Activated effector memory CD4-positive, alpha-beta T cell treated with anti-CD3 and anti-CD28 coated beads, Interleukin-2, amount 50 U/mL, for 16 hours (primary cell): ENCODE measurements around the gene NQO2.
"Not testable (repeated sequence)": the region's sequence is repeated elsewhere in the genome, so short reads cannot be mapped to it uniquely, and the experiment has no call there.

Experiments used
- DNase-seq: peaks from one replicate; pipeline ENCODE4 v3.0.0-alpha.2; 2020

The NQO2 gene

GRCh38 chr6:2989332-2990247 lies 10.1 kb upstream of the NQO2 start:
- DNase-seq: peak; percentile 89

- no peak for DNase-seq
Measured at GRCh38 chr6:2990248-2990931, 9.3 kb upstream of the NQO2 start.

- DNase-seq: no peak
Measured at GRCh38 chr6:2990932-2991506, 8.7 kb upstream of the NQO2 start.

GRCh38 chr6:2992330-2992979 lies 7.2 kb upstream of the NQO2 start:
- DNase-seq: no peak

- DNase-seq: no peak
Measured at GRCh38 chr6:2993755-2994317, 5.9 kb upstream of the NQO2 start.

GRCh38 chr6:2998249-2998997 lies 1.3 kb upstream of the NQO2 start:
- DNase-seq: peak; percentile 76

GRCh38 chr6:2998998-2999617 lies 586 bp upstream of the NQO2 start:
- no peak for DNase-seq

- no peak for DNase-seq
Measured at GRCh38 chr6:3001146-3001772, 1.6 kb downstream of the NQO2 start.

- DNase-seq: no peak
Measured at GRCh38 chr6:3001773-3002293, 2.1 kb downstream of the NQO2 start.

- not testable (repeated sequence) for DNase-seq
Measured at GRCh38 chr6:3003226-3003625, 3.5 kb downstream of the NQO2 start.

GRCh38 chr6:3005077-3005476 lies 5.4 kb downstream of the NQO2 start:
- no peak for DNase-seq

- DNase-seq: no peak
Measured at GRCh38 chr6:3005874-3006273, 6.2 kb downstream of the NQO2 start.

GRCh38 chr6:3006476-3006875 lies 6.8 kb downstream of the NQO2 start:
- DNase-seq: no peak

- DNase-seq: no peak
Measured at GRCh38 chr6:3007571-3007970, 7.9 kb downstream of the NQO2 start.

- not testable (repeated sequence) for DNase-seq
Measured at GRCh38 chr6:3008712-3009265, 9.1 kb downstream of the NQO2 start.

GRCh38 chr6:3009930-3010329 lies 10.2 kb downstream of the NQO2 start:
- no peak for DNase-seq

GRCh38 chr6:3011158-3011557 lies 11.5 kb downstream of the NQO2 start:
- DNase-seq: no peak

- DNase-seq: no peak
Measured at GRCh38 chr6:3011592-3011991, 11.9 kb downstream of the NQO2 start.

- DNase-seq: no peak
Measured at GRCh38 chr6:3013486-3013885, 13.8 kb downstream of the NQO2 start.

- DNase-seq: no peak
Measured at GRCh38 chr6:3013901-3014674, 14.4 kb downstream of the NQO2 start.
